Measurements from ENCODE around the gene TAL1.

Gene TAL1

DNA sequence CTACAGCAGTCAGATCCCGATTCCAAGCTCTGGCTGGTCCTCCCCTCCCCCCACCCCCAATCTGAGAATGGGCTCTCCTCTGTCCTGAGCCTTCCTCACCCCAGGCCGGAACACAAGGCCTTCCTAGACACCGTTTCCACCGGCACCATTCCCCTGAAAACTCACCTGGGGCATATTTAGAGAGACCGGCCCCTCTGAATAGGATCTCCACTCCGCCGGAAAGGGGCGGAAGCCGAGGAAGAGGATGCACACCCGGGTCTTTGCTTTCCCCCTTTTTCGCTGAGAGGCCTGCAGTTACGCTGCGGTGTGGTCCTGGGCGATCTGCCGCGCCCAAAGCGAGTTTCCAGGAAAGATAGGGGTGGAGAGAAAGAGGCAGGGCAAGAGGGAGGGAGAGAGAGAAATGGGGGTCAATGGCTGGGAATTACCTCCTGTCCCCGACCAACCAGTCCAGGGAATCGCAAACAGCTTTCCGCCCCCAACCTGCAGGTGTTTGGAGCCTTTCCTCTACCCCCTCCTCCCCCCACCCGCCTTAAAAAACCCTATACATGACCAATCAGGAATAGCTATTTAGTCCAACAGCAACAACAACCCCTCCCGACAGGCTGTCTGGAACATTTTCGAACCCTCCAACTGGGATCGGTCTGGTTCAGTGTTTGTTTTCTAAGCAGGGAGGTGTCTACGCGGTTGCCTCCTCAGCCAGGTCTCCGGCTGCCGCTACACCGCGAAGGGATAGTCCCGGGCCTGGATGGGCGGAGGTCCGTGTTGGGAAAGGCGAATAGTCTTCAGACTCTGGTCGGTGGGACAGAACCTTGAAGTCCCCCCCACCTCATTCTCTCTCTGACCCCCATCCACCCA is 2.8 kb downstream of the TAL1 start:
- no peak for DNase-seq

GRCh38 chr1:47228644-47229030 is 3.4 kb downstream of the TAL1 start:
- DNase-seq: no peak

DNA sequence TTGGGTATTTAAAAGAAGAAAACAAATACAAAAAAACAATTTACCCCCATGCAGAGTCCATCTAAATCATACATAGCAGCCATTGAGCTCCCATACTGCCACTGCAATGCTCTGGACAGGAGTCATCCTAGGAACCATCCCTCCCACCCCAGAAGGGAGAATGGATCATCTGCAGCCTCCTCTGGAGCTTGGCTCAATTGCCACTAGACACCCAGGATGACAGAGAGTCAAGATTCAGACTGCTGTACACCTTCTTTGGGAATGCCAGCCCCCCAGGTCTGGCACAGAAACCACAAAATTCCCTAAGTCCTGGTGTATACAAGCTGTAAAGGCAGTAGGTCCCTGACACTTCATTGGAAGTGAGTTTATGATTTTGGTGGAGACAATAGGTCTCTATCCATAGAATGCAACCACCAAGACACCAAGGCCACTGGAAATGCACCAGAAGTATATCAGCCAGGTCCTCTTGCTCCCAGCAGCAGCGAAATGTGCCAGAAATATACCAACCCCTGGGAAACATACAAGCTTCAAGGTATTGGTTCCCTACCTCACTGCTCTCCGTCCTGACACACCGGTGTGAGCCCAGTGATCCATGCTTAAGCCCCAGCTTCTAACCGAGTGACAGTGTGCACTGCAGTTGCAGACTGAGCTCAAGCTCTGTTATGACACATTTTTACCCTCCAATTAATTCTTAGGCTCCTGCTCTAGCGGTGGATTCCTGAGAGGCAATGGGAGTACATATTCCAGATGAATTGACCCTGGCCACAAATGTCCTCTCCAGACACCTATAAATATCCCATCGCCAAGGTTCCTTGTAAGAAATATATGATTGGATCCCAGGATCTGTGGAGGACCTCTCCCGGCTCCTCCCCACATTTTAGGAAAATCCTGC is 4.4 kb downstream of the TAL1 start:
- DNase-seq: no peak

DNA sequence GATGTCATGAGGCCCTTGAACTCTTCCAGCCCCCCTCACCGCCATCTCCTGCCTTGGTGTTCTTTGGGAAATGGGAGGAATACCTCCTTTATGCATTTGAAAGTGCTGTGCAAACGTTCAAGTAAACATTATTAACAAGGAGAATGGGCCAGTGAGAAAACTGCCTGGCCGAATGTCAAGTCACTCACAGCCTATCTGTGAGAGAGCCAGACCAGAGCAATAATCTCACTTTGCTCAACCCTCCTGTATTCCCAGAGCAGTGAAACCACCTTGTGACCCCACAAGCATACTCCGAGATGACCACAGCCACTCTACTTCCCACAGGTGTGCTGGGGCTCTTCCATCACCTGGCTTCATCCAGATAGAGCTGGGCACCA is 5.2 kb downstream of the TAL1 start:
- DNase-seq: no peak

DNA sequence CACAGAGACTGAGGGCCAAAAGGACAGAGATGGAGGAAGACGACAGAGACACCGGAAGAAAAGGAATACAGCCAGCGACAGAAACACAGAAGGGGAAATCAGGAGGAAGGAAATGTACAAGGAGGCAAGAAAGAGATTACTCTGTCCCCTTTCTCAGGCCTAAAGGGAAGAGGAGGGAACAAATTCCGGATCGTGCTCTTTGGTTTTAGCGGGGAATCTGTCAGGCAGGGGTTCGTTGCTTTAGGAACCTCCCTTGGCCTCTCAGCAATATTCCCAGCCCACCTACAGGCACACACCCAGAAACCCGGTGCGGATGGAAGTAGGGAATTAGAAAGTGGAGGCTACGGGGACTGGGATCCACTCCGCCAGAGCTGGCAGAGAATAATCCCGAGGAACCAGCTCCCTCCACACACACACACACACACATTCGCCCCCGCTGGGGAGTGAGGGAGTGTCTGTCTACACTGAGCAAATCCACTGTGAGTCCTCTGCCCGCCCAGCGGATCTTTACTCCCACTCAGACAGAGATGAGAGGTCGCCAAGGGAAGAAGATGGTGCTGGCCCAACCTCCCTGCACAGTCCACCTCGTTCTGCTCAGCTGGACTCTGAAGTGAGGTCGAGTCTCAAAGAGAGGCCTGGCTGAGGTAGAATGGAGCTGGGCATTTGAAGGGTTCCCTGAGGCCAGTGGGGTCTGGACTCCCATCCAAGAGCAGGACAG is 5.7 kb downstream of the TAL1 start:
- DNase-seq: no peak

DNA sequence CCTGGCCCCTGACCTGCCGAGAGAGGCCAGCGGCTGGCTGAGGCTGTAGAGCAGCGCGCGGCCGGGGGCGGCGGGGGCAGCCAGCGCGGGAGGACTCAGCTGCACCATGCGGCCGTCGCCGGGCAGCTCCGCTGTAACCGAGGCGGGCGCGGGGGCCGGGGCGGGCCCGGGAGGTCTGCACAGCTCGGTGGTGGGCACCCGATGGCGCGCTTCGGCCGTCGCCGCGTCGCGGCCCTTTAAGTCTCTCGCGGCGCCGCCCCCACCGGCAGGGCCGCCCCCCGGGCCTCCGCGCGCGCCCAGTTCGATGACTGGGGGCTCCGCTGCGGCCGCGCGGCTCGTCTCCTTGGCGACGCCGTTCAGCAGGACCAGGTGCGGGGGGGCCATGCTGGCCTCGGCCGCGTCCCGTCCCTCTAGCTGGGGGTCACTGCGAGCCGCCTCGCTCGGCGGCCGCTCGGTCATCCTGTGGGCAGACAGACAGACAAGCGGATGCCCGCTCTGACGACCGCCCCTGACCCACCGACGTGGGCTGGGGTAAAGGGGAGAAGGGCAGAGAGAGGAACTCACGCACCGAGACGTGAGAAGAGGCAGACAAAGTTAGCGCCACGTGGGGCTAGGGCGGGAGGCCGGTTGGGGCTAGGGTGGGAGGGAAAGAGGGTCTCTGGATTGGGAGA is 6.5 kb downstream of the TAL1 start:
- no peak for DNase-seq

DNA sequence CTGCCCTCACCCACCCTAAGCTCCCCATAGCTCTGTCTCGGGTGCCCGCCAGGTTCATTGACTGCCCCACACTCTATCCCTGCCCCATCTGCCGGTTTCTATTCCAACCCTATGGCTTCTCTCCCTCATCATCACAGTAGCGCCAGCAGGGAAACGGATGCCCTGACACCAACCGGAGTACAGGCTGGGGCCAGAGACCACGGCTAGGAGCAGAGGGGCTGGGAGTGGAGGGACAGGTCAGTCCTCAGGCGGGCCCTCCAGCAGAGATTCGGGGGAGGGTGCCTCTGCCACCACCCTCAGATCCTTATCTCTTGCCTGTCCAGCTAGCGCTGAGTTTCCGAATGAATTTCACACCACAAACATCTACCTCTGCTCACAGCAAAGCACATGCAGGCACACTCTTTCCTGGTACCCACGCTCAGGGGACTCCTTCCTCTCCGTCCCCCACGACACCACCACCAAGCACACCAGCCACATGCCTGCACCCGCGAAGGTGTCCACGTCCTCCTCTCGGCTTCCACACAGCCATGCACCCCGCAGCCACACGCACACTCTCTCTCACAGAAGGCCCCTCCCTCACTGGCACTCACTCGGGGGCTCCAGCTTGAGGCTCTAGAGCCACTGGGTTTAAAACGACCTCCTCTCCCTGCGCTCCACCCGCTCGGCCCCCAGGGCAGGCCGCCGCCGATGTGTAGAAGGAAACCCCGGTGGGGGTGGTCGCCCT is 7.2 kb downstream of the TAL1 start:
- no peak for DNase-seq

DNA sequence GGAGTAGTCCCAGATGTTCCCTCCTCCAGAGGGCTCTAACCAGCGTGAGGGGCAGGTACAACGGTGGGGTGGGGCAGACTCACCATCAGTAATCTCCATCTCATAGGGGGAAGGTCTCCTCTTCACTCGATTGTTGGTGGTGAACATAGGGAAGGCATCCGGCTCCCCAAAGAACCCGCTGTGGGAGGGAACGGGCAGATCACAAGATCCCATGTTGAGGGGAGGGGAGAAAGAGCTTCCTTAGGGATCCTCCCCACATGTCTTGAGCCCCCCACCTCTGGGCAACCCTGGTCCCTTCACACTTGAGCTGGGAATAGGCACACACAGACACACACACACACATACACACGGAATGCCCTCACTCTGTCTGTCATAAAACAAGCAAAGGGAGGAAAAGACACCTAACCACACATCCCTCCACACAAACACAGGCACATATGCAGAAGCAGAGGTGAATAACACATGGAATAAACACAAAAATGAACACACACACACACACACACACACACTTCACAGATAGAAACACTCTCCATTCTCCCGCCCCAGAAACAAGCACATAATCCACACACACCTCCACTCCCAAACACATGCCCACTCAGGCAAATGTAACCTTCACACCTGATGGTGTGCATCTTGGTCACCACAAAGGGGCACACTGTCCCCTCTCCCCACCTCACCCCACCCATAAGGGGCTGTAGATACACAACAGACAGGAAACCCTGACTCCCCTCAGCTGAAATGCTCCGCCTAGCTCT is 7.9 kb downstream of the TAL1 start:
- no peak for DNase-seq

GRCh38 chr1:47223174-47223920 is 8.7 kb downstream of the TAL1 start:
- no peak for DNase-seq

- no peak for DNase-seq
These were observed 9.5 kb downstream of the TAL1 start for GRCh38 chr1:47222476-47222875.

DNA sequence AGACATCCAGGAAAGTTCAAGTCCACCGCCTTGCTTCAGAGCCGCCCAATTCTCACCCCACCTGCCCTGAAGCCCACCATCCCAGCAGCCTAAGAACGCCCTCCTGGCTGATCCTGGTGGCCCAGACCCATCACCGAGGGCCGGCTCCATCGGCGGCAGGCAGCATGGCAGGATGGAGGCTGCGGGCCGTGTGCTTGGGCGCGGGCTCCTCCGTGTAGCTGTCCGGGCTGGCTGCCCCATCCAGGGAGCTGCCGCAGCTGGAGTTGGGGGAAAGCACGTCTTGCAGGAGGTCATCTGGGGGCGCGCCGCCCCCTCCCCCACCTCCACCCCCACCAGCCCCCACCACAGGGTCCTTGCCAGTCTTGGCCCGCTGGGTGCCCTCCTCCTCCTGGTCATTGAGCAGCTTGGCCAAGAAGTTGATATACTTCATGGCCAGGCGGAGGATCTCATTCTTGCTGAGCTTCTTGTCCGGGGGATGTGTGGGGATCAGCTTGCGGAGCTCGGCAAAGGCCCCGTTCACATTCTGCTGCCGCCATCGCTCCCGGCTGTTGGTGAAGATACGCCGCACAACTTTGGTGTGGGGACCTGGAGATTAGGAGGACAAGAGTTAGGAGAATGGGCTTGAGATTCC is 12.3 kb downstream of the TAL1 start:
- no peak for DNase-seq

- no peak for DNase-seq
These were observed 13.0 kb downstream of the TAL1 start for GRCh38 chr1:47219001-47219400.

DNA sequence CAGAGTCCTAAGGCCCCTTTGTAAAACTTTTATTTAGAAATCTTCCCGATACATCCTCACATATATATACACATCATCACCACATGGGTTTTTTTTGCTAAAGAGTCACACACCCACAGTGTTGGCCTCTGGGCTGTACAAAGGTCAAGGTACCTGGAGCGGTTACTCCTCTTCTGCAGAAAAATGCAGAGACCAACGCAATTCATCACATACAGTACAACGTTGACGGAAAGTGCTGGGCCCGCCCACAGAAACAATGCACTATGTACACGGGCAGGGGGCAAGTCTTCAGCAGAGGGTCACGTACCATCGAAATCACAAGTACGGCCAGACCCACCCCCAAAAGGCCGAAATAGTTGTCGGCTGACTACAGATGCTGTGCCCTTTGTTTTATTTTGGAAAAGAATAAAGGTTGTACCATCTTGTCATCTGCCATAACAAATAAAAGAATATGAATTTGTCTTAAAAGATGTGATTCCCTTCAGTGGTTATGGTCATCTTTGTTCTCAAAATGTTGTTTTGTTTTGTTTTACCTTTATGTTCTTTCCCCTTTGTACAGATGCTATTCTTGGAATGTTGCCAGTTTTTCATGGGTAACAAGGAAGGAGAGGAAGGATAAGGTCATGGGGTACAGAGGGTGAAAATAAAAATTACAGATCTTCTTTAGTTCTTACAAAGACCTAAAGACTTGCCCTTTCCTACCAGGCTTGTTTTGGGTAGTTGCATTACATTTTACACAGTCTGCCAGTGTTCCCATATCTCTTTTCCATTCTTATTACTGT is 15.6 kb downstream of the TAL1 start:
- no peak for DNase-seq

- no peak for DNase-seq
These were observed 16.3 kb downstream of the TAL1 start for GRCh38 chr1:47215713-47216112.

DNA sequence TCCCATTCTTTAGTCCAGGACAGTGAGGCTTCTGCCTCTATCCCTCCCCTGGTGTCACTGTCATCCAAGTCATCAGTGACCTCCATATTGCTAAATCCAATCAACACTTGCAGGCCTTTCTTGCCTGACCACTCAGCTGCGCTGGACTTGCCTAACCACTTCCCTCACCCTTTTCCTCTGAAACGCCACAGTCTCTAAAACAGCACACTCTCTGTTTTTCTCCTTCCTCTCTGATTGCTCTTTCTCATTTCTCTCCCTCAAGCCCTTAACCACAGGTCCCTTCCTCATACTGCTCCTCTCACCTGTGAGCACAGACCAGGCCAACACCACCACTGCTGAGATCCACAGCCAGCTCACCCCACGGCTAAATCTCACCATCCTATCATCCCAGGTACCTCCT is 17.5 kb downstream of the TAL1 start:
- DNase-seq: no peak

- DNase-seq: no peak
These were observed 18.6 kb downstream of the TAL1 start for GRCh38 chr1:47213230-47213963.

DNA sequence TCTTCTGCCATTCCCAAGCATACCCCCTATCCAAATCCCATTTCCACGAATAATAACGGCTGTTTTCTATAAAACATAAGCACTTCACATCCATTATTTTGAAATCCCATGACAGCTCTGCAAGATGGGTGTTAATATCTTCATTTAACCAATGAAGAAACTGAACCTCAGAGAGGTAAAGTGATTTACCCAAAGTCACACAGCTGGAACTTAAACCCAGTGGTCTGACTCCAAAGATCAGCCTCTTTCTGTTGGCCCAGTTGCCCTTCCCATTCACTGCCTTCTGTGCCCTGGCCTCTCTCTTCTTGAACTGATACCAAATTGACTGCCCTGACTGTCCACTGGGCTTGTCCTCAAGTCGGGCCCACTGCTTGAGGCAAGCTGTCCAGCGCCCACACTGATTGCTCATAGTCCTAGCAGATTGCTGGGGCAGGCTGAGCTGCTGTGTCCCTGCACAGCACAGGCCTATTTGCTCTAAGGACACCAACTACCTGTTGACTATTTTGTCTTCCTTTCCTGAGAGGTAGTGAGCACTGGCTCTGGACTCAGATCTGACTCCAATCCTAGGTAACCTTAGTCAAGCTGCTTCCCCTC is 19.3 kb downstream of the TAL1 start:
- DNase-seq: no peak

GRCh38 chr1:47211796-47212269 is 20.2 kb downstream of the TAL1 start:
- no peak for DNase-seq
